Keratinocyte (primary cell): Measurements from ENCODE around the gene CCR5. TPM values are rescaled to one million over a fixed set of nuclear protein-coding genes. Genes with fewer than 3 reads are reported as not detected.

Experiments
- DNase-seq: peaks from one replicate; pipeline ENCODE4 v3.0.0-alpha.2; 2011; ENCODE audit warnings: low read depth, missing footprints, low spot score
- FAIRE-seq: peaks from 2 replicates; lab custom pipeline; 2011; peaks lifted over from hg19 to GRCh38; lab: Jason Lieb, UNC
- H2AFZ ChIP-seq: 2 replicates; pipeline ENCODE4 v1.6.0; 2012; ENCODE audit warnings: low read length, control low read depth, inconsistent platforms; ENCODE audit not compliant: control insufficient read depth
- H3K27ac ChIP-seq: 2 replicates; pipeline ENCODE4 v1.5.1; 2011; ENCODE audit warnings: low read length; ENCODE audit not compliant: control insufficient read depth, insufficient read depth
- H3K27me3 ChIP-seq: 3 replicates; pipeline ENCODE4 v1.6.0; 2011; ENCODE audit warnings: low read length; ENCODE audit not compliant: control insufficient read depth, insufficient read depth; ENCODE audit errors: extremely low read depth
- H3K36me3 ChIP-seq, 2 experiments: 2 replicates in 1 of 2; 3 replicates in 1 of 2; pipeline ENCODE4 v1.5.1; 2011; ENCODE audit warnings: low read length in 2 of 2, mild to moderate bottlenecking in 1 of 2; ENCODE audit not compliant: control insufficient read depth in 2 of 2, insufficient read depth in 2 of 2; ENCODE audit errors: extremely low read depth in 1 of 2
- H3K4me1 ChIP-seq: 3 replicates; pipeline ENCODE4 v1.5.1; 2011; ENCODE audit warnings: low read length; ENCODE audit not compliant: control insufficient read depth, insufficient read depth; ENCODE audit errors: extremely low read depth
- H3K4me2 ChIP-seq: 3 replicates; pipeline ENCODE4 v1.6.0; 2011; ENCODE audit warnings: low read depth, low read length; ENCODE audit not compliant: control insufficient read depth, insufficient read depth; ENCODE audit errors: extremely low read depth
- H3K4me3 ChIP-seq, 3 experiments: fragments of 200-600 bp in 1 of 3; sonication (generic) in 1 of 3; 2 replicates in 2 of 3; 3 replicates in 1 of 3; pipeline ENCODE4 v1.5.1; 2011 to 2016; ENCODE audit warnings: low read length in 3 of 3, mild to moderate bottlenecking in 3 of 3, control low read depth in 2 of 3, inconsistent platforms in 1 of 3, low read depth in 1 of 3, mixed read lengths in 1 of 3, mixed run types in 1 of 3, moderate library complexity in 1 of 3; ENCODE audit not compliant: control insufficient read depth in 2 of 3, insufficient read depth in 2 of 3; ENCODE audit errors: extremely low read depth in 1 of 3
- H3K79me2 ChIP-seq: 2 replicates; pipeline ENCODE4 v1.6.0; 2012; ENCODE audit warnings: low read length; ENCODE audit not compliant: control insufficient read depth, insufficient read depth
- H3K9ac ChIP-seq: 3 replicates; pipeline ENCODE4 v1.6.0; 2011; ENCODE audit warnings: low read length; ENCODE audit not compliant: control insufficient read depth, insufficient read depth; ENCODE audit errors: extremely low read depth
- H3K9me1 ChIP-seq: 3 replicates; pipeline ENCODE4 v1.6.0; 2011; ENCODE audit warnings: low read length; ENCODE audit not compliant: control insufficient read depth, insufficient read depth; ENCODE audit errors: extremely low read depth
- H3K9me3 ChIP-seq: 2 replicates; pipeline ENCODE4 v1.5.1; 2012; ENCODE audit warnings: low read depth, low read length; ENCODE audit not compliant: control insufficient read depth
- H4K20me1 ChIP-seq: 3 replicates; pipeline ENCODE4 v1.6.0; 2011; ENCODE audit warnings: low read length; ENCODE audit not compliant: control insufficient read depth, insufficient read depth; ENCODE audit errors: extremely low read depth
- CTCF ChIP-seq, 3 experiments: IDR thresholded peaks in 1 of 3; conservative IDR thresholded peaks in 1 of 3; optimal IDR thresholded peaks in 1 of 3; 2 replicates in 2 of 3; 3 replicates in 1 of 3; pipeline versions ENCODE3 to v1.5.1; 2011; ENCODE audit warnings: low read length in 3 of 3, mild to moderate bottlenecking in 3 of 3, moderate library complexity in 2 of 3, control low read depth in 1 of 3, inconsistent platforms in 1 of 3; ENCODE audit not compliant: insufficient read depth in 2 of 3; ENCODE audit errors: extremely low read depth in 1 of 3
- EZH2 ChIP-seq: IDR thresholded peaks from one replicate; pipeline ENCODE4 v1.6.1; 2012; ENCODE audit warnings: inconsistent platforms, mild to moderate bottlenecking, low read length, moderate library complexity
- dilution Hi-C: fragments of 300-500 bp; cut with MboI; formaldehyde crosslinking; loops from one replicate; pipeline ENCODE4 v1.7.0; 2020; ENCODE audit warnings: low sequenced_read_pairs; ENCODE audit not compliant: extremely low pct_ligation_motif_present
- polyA plus RNA-seq, 5 experiments: library from polyadenylated mRNA; depleted of rRNA in 3 of 5; stranded (reverse) in 3 of 5; stranded (forward) in 1 of 5; unstranded in 1 of 5; fragments of >200 nt; gene quantifications; 1 replicate in 1 of 5; 2 replicates in 3 of 5; 3 replicates in 1 of 5; pipeline versions ENCODE4 v1.2.1 to v1.2.3, GENCODE V29; 2011 to 2012; ENCODE audit warnings: missing spikeins in 2 of 5, low read depth in 1 of 5, low replicate concordance in 1 of 5

Gene CCR5
- polyA plus RNA-seq, 1 donor (not counting 4 experiments of a cell fraction or from before 2014, with no cell fraction given), result 0.14 TPM

GRCh38 chr3:46361408-46362283 is 9.1 kb upstream of the CCR5 start:
- Histone ChIP-seq H3K79me2 (no peaks in the 10 kb centered on the region), H3K9me3 (no peaks in the 10 kb centered on the region), H3K36me3 (no peaks in the 10 kb centered on the region), H3K9ac (no peak overlapping the region), H3K4me1 (peaks cover 7% of the 10 kb centered on the region), H3K4me3 (no peak overlapping the region), H3K27ac (no peak overlapping the region), H2AFZ (no peak overlapping the region), H4K20me1 (no peaks in the 10 kb centered on the region), H3K27me3 (peaks cover 13% of the 10 kb centered on the region), H3K4me2 (no peak overlapping the region), H3K9me1 (no peaks in the 10 kb centered on the region)
- peak; percentile 36 for FAIRE-seq
- DNase-seq, result no peak
- dilution Hi-C loops, result no loop called here
- TF ChIP-seq CTCF (optimal IDR thresholded peaks at IDR 0.05 in 1 of 3, IDR thresholded peaks at IDR 0.05 in 1 of 3, conservative IDR thresholded peaks at IDR 0.05 in 1 of 3; ENCODE audit: extremely low read depth in 1 of 3, insufficient read depth in 2 of 3, low read length in 3 of 3) (no peak), EZH2 (no peak)

- Histone ChIP-seq H2AFZ (no peak overlapping the region), H3K79me2 (no peaks in the 10 kb centered on the region), H3K4me2 (no peak overlapping the region), H3K27me3 (no peaks in the 10 kb centered on the region), H3K9me1 (no peaks in the 10 kb centered on the region), H3K36me3 (no peaks in the 10 kb centered on the region), H4K20me1 (no peaks in the 10 kb centered on the region), H3K4me1 (peaks cover 7% of the 10 kb centered on the region), H3K9ac (no peak overlapping the region), H3K4me3 (no peak overlapping the region), H3K9me3 (no peaks in the 10 kb centered on the region), H3K27ac (no peak overlapping the region)
- FAIRE-seq (no peak), DNase-seq (no peak)
- dilution Hi-C loops, result no loop called here
- no peak for TF ChIP-seq EZH2
- TF ChIP-seq CTCF (optimal IDR thresholded peaks at IDR 0.05 in 1 of 3, IDR thresholded peaks at IDR 0.05 in 1 of 3, conservative IDR thresholded peaks at IDR 0.05 in 1 of 3; ENCODE audit: extremely low read depth in 1 of 3, insufficient read depth in 2 of 3, low read length in 3 of 3), result no peak
These were observed 5.7 kb upstream of the CCR5 start for GRCh38 chr3:46365041-46365440.
